CD4-positive, alpha-beta T cell (primary cell): ENCODE measurements around the gene POU2F3. TPM values are rescaled to one million over a fixed set of nuclear protein-coding genes. Genes with fewer than 3 reads are reported as not detected.

ENCODE experiments used
- ATAC-seq: fragments of 200-7000 bp; cut with Tn5 transposase; one replicate; pipeline ENCODE4 v1.10.0; 2022; ENCODE audit warnings: mild to moderate bottlenecking; ENCODE audit not compliant: poor library complexity
- CTCF ChIA-PET: fragments of 350-600 bp; sonication (Branson Sonifier 250); formaldehyde crosslinking; loops from one replicate; lab custom pipeline; 2021; ENCODE audit warnings: antibody characterized with exemption, inconsistent platforms; lab: Charles Lee
- POLR2A ChIA-PET: fragments of 350-600 bp; sonication (Branson Sonifier 250); formaldehyde crosslinking; loops from one replicate; lab custom pipeline; 2021; ENCODE audit warnings: antibody characterized with exemption, inconsistent platforms; lab: Charles Lee
- DNase-seq, 14 experiments: peaks; one replicate each; pipeline ENCODE4 v3.0.0-alpha.2; 2013 to 2020; ENCODE audit warnings: mixed read lengths in 2 of 14
- H3K27ac ChIP-seq, 2 donors: one replicate each; pipeline versions ENCODE4 v1.5.1 to v1.7.0; 2013; ENCODE audit warnings: low read length in 2 of 2, low read depth in 1 of 2, mild to moderate bottlenecking in 1 of 2
- H3K27me3 ChIP-seq, 2 experiments: 1 replicate in 1 of 2; 2 replicates in 1 of 2; pipeline versions ENCODE4 v1.6.1 to v1.7.0; 2013; ENCODE audit warnings: low read length in 2 of 2, control low read depth in 1 of 2, mild to moderate bottlenecking in 1 of 2, moderate library complexity in 1 of 2; ENCODE audit not compliant: insufficient read depth in 2 of 2, control insufficient read depth in 1 of 2
- H3K36me3 ChIP-seq: one replicate; pipeline ENCODE4 v1.6.1; 2013; ENCODE audit warnings: low read length, control low read depth; ENCODE audit not compliant: insufficient read depth
- H3K4me1 ChIP-seq: one replicate; pipeline ENCODE4 v1.6.1; 2013; ENCODE audit warnings: low read length, control low read depth; ENCODE audit not compliant: insufficient read depth
- H3K4me3 ChIP-seq: one replicate; pipeline ENCODE4 v1.5.1; 2013; ENCODE audit warnings: mild to moderate bottlenecking, low read length, moderate library complexity
- H3K9me3 ChIP-seq, 2 experiments: 1 replicate in 1 of 2; 2 replicates in 1 of 2; pipeline versions ENCODE4 v1.6.1 to v1.7.0; 2013; ENCODE audit warnings: low read length in 2 of 2, mild to moderate bottlenecking in 2 of 2, control low read depth in 1 of 2, moderate library complexity in 1 of 2; ENCODE audit not compliant: control insufficient read depth in 1 of 2, insufficient read depth in 1 of 2
- H3K27ac Mint-ChIP-seq: one replicate; pipeline ENCODE4 v1.8.0; 2020; ENCODE audit warnings: mixed read lengths
- H3K27me3 Mint-ChIP-seq: one replicate; pipeline ENCODE4 v1.8.0; 2021; ENCODE audit warnings: mixed read lengths
- H3K36me3 Mint-ChIP-seq: one replicate; pipeline ENCODE4 v1.8.0; 2021; ENCODE audit warnings: low read depth, mixed read lengths
- H3K4me1 Mint-ChIP-seq: one replicate; pipeline ENCODE4 v1.8.0; 2021; ENCODE audit warnings: low read depth, mixed read lengths
- H3K4me3 Mint-ChIP-seq: one replicate; pipeline ENCODE4 v1.8.0; 2020; ENCODE audit warnings: mild to moderate bottlenecking, mixed read lengths
- H3K9me3 Mint-ChIP-seq: one replicate; pipeline ENCODE4 v1.8.0; 2020; ENCODE audit warnings: mixed read lengths
- CTCF ChIP-seq: fragments of 200-600 bp; IDR thresholded peaks from one replicate; pipeline ENCODE4 v1.8.0; 2022; ENCODE audit warnings: antibody characterized with exemption, mild to moderate bottlenecking
- intact Hi-C, 2 experiments: fragments of 100-400 bp; cut with DNase I in 1 of 2; cut with micrococcal nuclease in 1 of 2; formaldehyde crosslinking; loops; one replicate each; pipeline versions ENCODE4 v1.15.1 to v1.9.0; 2023 to 2025; cut with DNase I, micrococcal nuclease
- total RNA-seq, 174 experiments: library from RNA in 2 of 174; stranded (reverse) in 2 of 174; gene quantifications; one replicate each; pipeline ENCODE4 v1.2.3 and lab custom pipeline; 2021 to 2026

POU2F3 gene
- total RNA-seq, 2 experiments from 2014 or later = not detected

- POLR2A ChIA-PET = no interaction called here
- no peaks in the 10 kb centered on the region for H3K4me1 ChIP-seq
- no peak for ATAC-seq
- peaks cover 4 to 21% of the 10 kb centered on the region in 2 experiments for H3K27me3 ChIP-seq
- no peak overlapping the region for H3K4me3 ChIP-seq
- intact Hi-C loops = no loop called here
- H3K9me3 Mint-ChIP-seq = no peaks in the 10 kb centered on the region
- TF ChIP-seq CTCF = no peak
- no peak overlapping the region for H3K27ac ChIP-seq
- no peak overlapping the region for H3K4me3 Mint-ChIP-seq
- peaks cover 25% of the 10 kb centered on the region for H3K27me3 Mint-ChIP-seq
- no peak for DNase-seq
- CTCF ChIA-PET = interaction anchor here (2.6 kb wide), 1 partner anchor 13 kb away, joined by 9 read pairs; no protein-coding TSS in a partner anchor
- no peak overlapping the region for H3K27ac Mint-ChIP-seq
- H3K4me1 Mint-ChIP-seq = no peaks in the 10 kb centered on the region
- H3K36me3 Mint-ChIP-seq = no peaks in the 10 kb centered on the region
- no peaks in the 10 kb centered on the region for H3K9me3 ChIP-seq
- no peaks in the 10 kb centered on the region for H3K36me3 ChIP-seq
These were observed 49.5 kb downstream of the POU2F3 start for GRCh38 chr11:120289426-120289825.

- Mint-ChIP-seq H3K27ac (no peak overlapping the region), H3K27me3 (peaks cover 30% of the 10 kb centered on the region), H3K4me1 (no peaks in the 10 kb centered on the region), H3K9me3 (no peaks in the 10 kb centered on the region), H3K4me3 (no peak overlapping the region), H3K36me3 (no peaks in the 10 kb centered on the region)
- POLR2A ChIA-PET = no interaction called here
- Histone ChIP-seq H3K4me1 (no peaks in the 10 kb centered on the region), H3K9me3 (no peaks in the 10 kb centered on the region), H3K27ac (no peak overlapping the region), H3K4me3 (no peak overlapping the region), H3K36me3 (no peaks in the 10 kb centered on the region), H3K27me3 (peaks cover 8 to 29% of the 10 kb centered on the region in 2 experiments)
- DNase-seq (no peak), ATAC-seq (no peak)
- CTCF ChIA-PET = no interaction called here
- TF ChIP-seq CTCF = no peak
- intact Hi-C loops = no loop called here
These were observed 51.0 kb downstream of the POU2F3 start for GRCh38 chr11:120290956-120291355.

GRCh38 chr11:120293038-120293800 is 53.3 kb downstream of the POU2F3 start:
- peaks cover 49% of the 10 kb centered on the region for H3K27me3 Mint-ChIP-seq
- ChIA-PET POLR2A (no interaction called here), CTCF (no interaction called here)
- Histone ChIP-seq H3K4me3 (no peak overlapping the region), H3K36me3 (no peaks in the 10 kb centered on the region), H3K9me3 (no peaks in the 10 kb centered on the region), H3K27me3 (peaks cover 12 to 34% of the 10 kb centered on the region in 2 experiments), H3K4me1 (no peaks in the 10 kb centered on the region), H3K27ac (no peak overlapping the region)
- DNase-seq (no peak), ATAC-seq (no peak)
- H3K36me3 Mint-ChIP-seq = no peaks in the 10 kb centered on the region
- TF ChIP-seq CTCF = no peak
- no peak overlapping the region for H3K4me3 Mint-ChIP-seq
- H3K4me1 Mint-ChIP-seq = no peaks in the 10 kb centered on the region
- H3K9me3 Mint-ChIP-seq = no peaks in the 10 kb centered on the region
- intact Hi-C loops = no loop called here
- no peak overlapping the region for H3K27ac Mint-ChIP-seq
